SK-N-SH (cell line): ENCODE results near the gene EXOC4. TPM values are rescaled to one million over a fixed set of nuclear protein-coding genes. Genes with fewer than 3 reads are reported as not detected.

ENCODE experiments used
- CTCF ChIA-PET: fragments of 300-600, 350-600 bp; formaldehyde crosslinking; extraction: SDS; loops from one replicate; lab custom pipeline; 2021; lab: Yijun Ruan, JAX
- POLR2A ChIA-PET: fragments of 350-600 bp; sonication (Branson Sonifier 250); formaldehyde crosslinking; extraction: SDS; loops from one replicate; lab custom pipeline; 2020; ENCODE audit warnings: antibody characterized with exemption, inconsistent platforms; lab: Yijun Ruan, JAX
- DNase-seq: peaks from one replicate; pipeline ENCODE4 v3.0.0; 2012
- H2AFZ ChIP-seq: fragments of 200-600 bp; sonication (generic); 2 replicates; pipeline ENCODE4 v1.8.1; 2016; ENCODE audit warnings: antibody characterized with exemption, mild to moderate bottlenecking, low read depth
- H3F3A ChIP-seq: fragments of 200-600 bp; sonication (generic); replicated peaks from 2 replicates; pipeline ENCODE3; 2016; ENCODE audit warnings: antibody characterized with exemption, mild to moderate bottlenecking; ENCODE audit not compliant: insufficient read depth
- H3K27ac ChIP-seq, 2 experiments: fragments of 200-500 bp in 1 of 2; fragments of 200-600 bp in 1 of 2; sonication (Bioruptor generic) in 1 of 2; sonication (generic), shearing (Covaris generic) in 1 of 2; 2 replicates each; pipeline versions ENCODE4 v1.5.1 to v1.6.1; 2014 to 2016; ENCODE audit warnings: low read depth in 2 of 2, inconsistent platforms in 1 of 2, low read length in 1 of 2, mild to moderate bottlenecking in 1 of 2, mixed read lengths in 1 of 2
- H3K27me3 ChIP-seq: fragments of 200-600 bp; sonication (generic), shearing (Covaris generic); 2 replicates; pipeline ENCODE4 v1.6.1; 2016; ENCODE audit warnings: mixed run types; ENCODE audit not compliant: insufficient read depth
- H3K36me3 ChIP-seq, 2 experiments: fragments of 200-500 bp in 1 of 2; fragments of 200-600 bp in 1 of 2; sonication (Bioruptor generic) in 1 of 2; sonication (generic) in 1 of 2; replicated peaks in 1 of 2; 2 replicates each; pipeline versions ENCODE3 to v1.5.1; 2014 to 2016; ENCODE audit warnings: low read length in 1 of 2, mild to moderate bottlenecking in 1 of 2; ENCODE audit not compliant: insufficient read depth in 2 of 2, control insufficient read depth in 1 of 2
- H3K4me1 ChIP-seq, 2 experiments: fragments of 200-500 bp in 1 of 2; fragments of 200-600 bp in 1 of 2; sonication (Bioruptor generic) in 1 of 2; sonication (generic), shearing (Covaris generic) in 1 of 2; 2 replicates each; pipeline versions ENCODE4 v1.5.1 to v1.6.1; 2014 to 2016; ENCODE audit warnings: low read depth in 1 of 2, low read length in 1 of 2, mixed run types in 1 of 2; ENCODE audit not compliant: insufficient read depth in 2 of 2, control insufficient read depth in 1 of 2
- H3K4me2 ChIP-seq: fragments of 200-600 bp; sonication (generic), shearing (Covaris generic); 2 replicates; pipeline ENCODE4 v1.6.1; 2017; ENCODE audit warnings: mixed run types
- H3K4me3 ChIP-seq, 2 experiments: fragments of 200-500 bp in 1 of 2; fragments of 200-600 bp in 1 of 2; sonication (Bioruptor generic) in 1 of 2; sonication (generic), shearing (Covaris generic) in 1 of 2; 2 replicates each; pipeline versions ENCODE4 v1.5.1 to v1.8.1; 2014 to 2016; ENCODE audit warnings: low read depth in 2 of 2, inconsistent platforms in 1 of 2, low read length in 1 of 2, mild to moderate bottlenecking in 1 of 2, mixed read lengths in 1 of 2, moderate library complexity in 1 of 2
- H3K79me2 ChIP-seq: fragments of 200-600 bp; sonication (generic); 2 replicates; pipeline ENCODE4 v1.8.1; 2017; ENCODE audit warnings: mild to moderate bottlenecking; ENCODE audit not compliant: insufficient read depth
- H3K9ac ChIP-seq: fragments of 200-600 bp; sonication (generic); 2 replicates; pipeline ENCODE4 v1.6.1; 2017; ENCODE audit warnings: mixed run types
- H3K9me2 ChIP-seq: fragments of 200-600 bp; sonication (generic); 2 replicates; pipeline ENCODE4 v1.6.1; 2017; ENCODE audit warnings: mixed run types
- H3K9me3 ChIP-seq: fragments of 200-600 bp; sonication (generic); 2 replicates; pipeline ENCODE4 v1.6.1; 2017; ENCODE audit warnings: mixed run types, mild to moderate bottlenecking, moderate library complexity
- H4K20me1 ChIP-seq: fragments of 200-600 bp; sonication (generic); 2 replicates; pipeline ENCODE4 v1.6.1; 2017; ENCODE audit warnings: mild to moderate bottlenecking, mixed run types; ENCODE audit not compliant: insufficient read depth
- CHD2 ChIP-seq: fragments of 150-350 bp; IDR thresholded peaks from 2 replicates; pipeline ENCODE4 v1.6.1; 2018; ENCODE audit warnings: low read length; ENCODE audit not compliant: partially characterized antibody
- FOXJ3 ChIP-seq: sonication (generic); formaldehyde crosslinking; IDR thresholded peaks from 2 replicates; pipeline ENCODE4 v1.5.1; 2020; ENCODE audit warnings: mild to moderate bottlenecking, missing genetic modification reagents
- FOXM1 ChIP-seq: IDR thresholded peaks from 2 replicates; pipeline ENCODE4 v1.4.0; 2012; ENCODE audit warnings: low read depth, mild to moderate bottlenecking
- GABPA ChIP-seq: IDR thresholded peaks from 2 replicates; pipeline ENCODE4 v1.4.0; 2012; ENCODE audit warnings: low read depth, mild to moderate bottlenecking
- GATA2 ChIP-seq: sonication (generic); formaldehyde crosslinking; IDR thresholded peaks from 2 replicates; pipeline ENCODE4 v1.5.0; 2020; ENCODE audit warnings: mild to moderate bottlenecking, missing genetic modification reagents
- JUND ChIP-seq: IDR thresholded peaks from 2 replicates; pipeline ENCODE4 v1.4.0; 2012
- NFIC ChIP-seq: IDR thresholded peaks from 2 replicates; pipeline ENCODE4 v1.4.0; 2012; ENCODE audit warnings: borderline replicate concordance
- POLR2AphosphoS5 ChIP-seq: IDR thresholded peaks from 2 replicates; pipeline ENCODE4 v1.6.1; 2012; ENCODE audit warnings: low read depth, low read length
- RAD21 ChIP-seq: IDR thresholded peaks from 2 replicates; pipeline ENCODE4 v1.6.1; 2012; ENCODE audit warnings: mild to moderate bottlenecking, low read length
- RXRA ChIP-seq: IDR thresholded peaks from 2 replicates; pipeline ENCODE4 v1.4.0; 2012; ENCODE audit warnings: low read depth, mild to moderate bottlenecking, borderline replicate concordance
- TEAD4 ChIP-seq: IDR thresholded peaks from 2 replicates; pipeline ENCODE4 v1.4.0; 2012; ENCODE audit warnings: mild to moderate bottlenecking, borderline replicate concordance; ENCODE audit not compliant: insufficient read depth
- YY1 ChIP-seq: IDR thresholded peaks from 2 replicates; pipeline ENCODE4 v1.4.0; 2012; ENCODE audit warnings: low read depth, mild to moderate bottlenecking
- WGBS: methylation state at CpG from one replicate; pipeline ENCODE4 v1.1.6; 2017; ENCODE audit warnings: low lambda C conversion rate; 5-methylcytosine and 5-hydroxymethylcytosine counted together
- polyA plus RNA-seq, 3 experiments: library from polyadenylated mRNA; depleted of rRNA; stranded (reverse); fragments of >200 nt; gene quantifications; 2 replicates each; pipeline ENCODE4 v1.2.3, GENCODE V29; 2012
- TF ChIP-seq, protein P1 (sequence below): IDR thresholded peaks from 2 replicates; pipeline ENCODE4 v1.6.1; 2012; ENCODE audit warnings: mild to moderate bottlenecking, low read depth, low read length, moderate library complexity
- TF ChIP-seq, protein P2 (sequence below): fragments of 150-350 bp; IDR thresholded peaks from 2 replicates; pipeline ENCODE4 v1.6.1; 2016; ENCODE audit warnings: mild to moderate bottlenecking, low read depth, low read length
- TF ChIP-seq, protein P3 (sequence below): fragments of 200-600 bp; sonication (generic); IDR thresholded peaks from 2 replicates; pipeline ENCODE4 v1.6.1; 2017; ENCODE audit warnings: antibody characterized with exemption, mild to moderate bottlenecking, moderate library complexity

Gene EXOC4
- polyA plus RNA-seq, 1 of the 3 experiments (the other 2 are of a cell fraction), result 37.3 TPM

GRCh38 chr7:133549633-133550032 lies 296.8 kb downstream of the EXOC4 start:
- CTCF ChIA-PET, result no interaction called here
- DNase-seq, result no peak

GRCh38 chr7:133550145-133550544 lies 297.3 kb downstream of the EXOC4 start:
- no peaks in the 10 kb centered on the region for H3K79me2 ChIP-seq
- peak overlapping the region in 1 of 2 experiments; percentile 100; a peak in 2 of 4 replicates for H3K27ac ChIP-seq
- no peaks in the 10 kb centered on the region for H3F3A ChIP-seq
- H3K4me1 ChIP-seq, result peaks cover 0 to 29% of the 10 kb centered on the region in 2 experiments; a peak in 2 of 4 replicates
- H3K9ac ChIP-seq, result no peak overlapping the region
- POLR2A ChIA-PET, result no interaction called here
- 95% methylated on average over 3 of the region's 3 CpGs for WGBS
- no peak overlapping the region for H2AFZ ChIP-seq
- H3K36me3 ChIP-seq, result peaks cover 0 to 8% of the 10 kb centered on the region in 2 experiments
- no peaks in the 10 kb centered on the region for H4K20me1 ChIP-seq
- TF ChIP-seq, protein P1, sequence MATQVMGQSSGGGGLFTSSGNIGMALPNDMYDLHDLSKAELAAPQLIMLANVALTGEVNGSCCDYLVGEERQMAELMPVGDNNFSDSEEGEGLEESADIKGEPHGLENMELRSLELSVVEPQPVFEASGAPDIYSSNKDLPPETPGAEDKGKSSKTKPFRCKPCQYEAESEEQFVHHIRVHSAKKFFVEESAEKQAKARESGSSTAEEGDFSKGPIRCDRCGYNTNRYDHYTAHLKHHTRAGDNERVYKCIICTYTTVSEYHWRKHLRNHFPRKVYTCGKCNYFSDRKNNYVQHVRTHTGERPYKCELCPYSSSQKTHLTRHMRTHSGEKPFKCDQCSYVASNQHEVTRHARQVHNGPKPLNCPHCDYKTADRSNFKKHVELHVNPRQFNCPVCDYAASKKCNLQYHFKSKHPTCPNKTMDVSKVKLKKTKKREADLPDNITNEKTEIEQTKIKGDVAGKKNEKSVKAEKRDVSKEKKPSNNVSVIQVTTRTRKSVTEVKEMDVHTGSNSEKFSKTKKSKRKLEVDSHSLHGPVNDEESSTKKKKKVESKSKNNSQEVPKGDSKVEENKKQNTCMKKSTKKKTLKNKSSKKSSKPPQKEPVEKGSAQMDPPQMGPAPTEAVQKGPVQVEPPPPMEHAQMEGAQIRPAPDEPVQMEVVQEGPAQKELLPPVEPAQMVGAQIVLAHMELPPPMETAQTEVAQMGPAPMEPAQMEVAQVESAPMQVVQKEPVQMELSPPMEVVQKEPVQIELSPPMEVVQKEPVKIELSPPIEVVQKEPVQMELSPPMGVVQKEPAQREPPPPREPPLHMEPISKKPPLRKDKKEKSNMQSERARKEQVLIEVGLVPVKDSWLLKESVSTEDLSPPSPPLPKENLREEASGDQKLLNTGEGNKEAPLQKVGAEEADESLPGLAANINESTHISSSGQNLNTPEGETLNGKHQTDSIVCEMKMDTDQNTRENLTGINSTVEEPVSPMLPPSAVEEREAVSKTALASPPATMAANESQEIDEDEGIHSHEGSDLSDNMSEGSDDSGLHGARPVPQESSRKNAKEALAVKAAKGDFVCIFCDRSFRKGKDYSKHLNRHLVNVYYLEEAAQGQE, result no peak
- TF ChIP-seq FOXM1 (no peak), GABPA (no peak), GATA2 (CRISPR knock-in tag) (no peak), JUND (no peak), YY1 (no peak), FOXJ3 (no peak), RAD21 (no peak), POLR2AphosphoS5 (no peak), NFIC (no peak)
- H3K9me2 ChIP-seq, result no peaks in the 10 kb centered on the region
- H3K4me2 ChIP-seq, result no peak overlapping the region
- H3K9me3 ChIP-seq, result no peaks in the 10 kb centered on the region
- DNase-seq, result no peak
- no peak overlapping the region for H3K4me3 ChIP-seq
- CTCF ChIA-PET, result no interaction called here
- H3K27me3 ChIP-seq, result no peaks in the 10 kb centered on the region

More at GRCh38 chr7:133549633-133550032, 296.8 kb downstream of the EXOC4 start:
- H3K79me2 ChIP-seq, result no peaks in the 10 kb centered on the region
- no peaks in the 10 kb centered on the region for H3K9me2 ChIP-seq
- H3K27me3 ChIP-seq, result no peaks in the 10 kb centered on the region
- H3K27ac ChIP-seq, result peak overlapping the region in 1 of 2 experiments; percentile 100; a peak in 2 of 4 replicates
- H3K9ac ChIP-seq, result no peak overlapping the region
- POLR2A ChIA-PET, result no interaction called here
- no peak overlapping the region for H2AFZ ChIP-seq
- 87% methylated on average over 1 of the region's 1 CpG for WGBS
- H3K4me3 ChIP-seq, result no peak overlapping the region
- peaks cover 0 to 29% of the 10 kb centered on the region in 2 experiments; a peak in 2 of 4 replicates for H3K4me1 ChIP-seq
- no peaks in the 10 kb centered on the region for H3K9me3 ChIP-seq
- H4K20me1 ChIP-seq, result no peaks in the 10 kb centered on the region
- H3F3A ChIP-seq, result no peaks in the 10 kb centered on the region
- peaks cover 0 to 5% of the 10 kb centered on the region in 2 experiments for H3K36me3 ChIP-seq
- H3K4me2 ChIP-seq, result no peak overlapping the region
- TF ChIP-seq, protein P2, sequence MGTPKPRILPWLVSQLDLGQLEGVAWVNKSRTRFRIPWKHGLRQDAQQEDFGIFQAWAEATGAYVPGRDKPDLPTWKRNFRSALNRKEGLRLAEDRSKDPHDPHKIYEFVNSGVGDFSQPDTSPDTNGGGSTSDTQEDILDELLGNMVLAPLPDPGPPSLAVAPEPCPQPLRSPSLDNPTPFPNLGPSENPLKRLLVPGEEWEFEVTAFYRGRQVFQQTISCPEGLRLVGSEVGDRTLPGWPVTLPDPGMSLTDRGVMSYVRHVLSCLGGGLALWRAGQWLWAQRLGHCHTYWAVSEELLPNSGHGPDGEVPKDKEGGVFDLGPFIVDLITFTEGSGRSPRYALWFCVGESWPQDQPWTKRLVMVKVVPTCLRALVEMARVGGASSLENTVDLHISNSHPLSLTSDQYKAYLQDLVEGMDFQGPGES, result no peak
- TF ChIP-seq, protein P3, sequence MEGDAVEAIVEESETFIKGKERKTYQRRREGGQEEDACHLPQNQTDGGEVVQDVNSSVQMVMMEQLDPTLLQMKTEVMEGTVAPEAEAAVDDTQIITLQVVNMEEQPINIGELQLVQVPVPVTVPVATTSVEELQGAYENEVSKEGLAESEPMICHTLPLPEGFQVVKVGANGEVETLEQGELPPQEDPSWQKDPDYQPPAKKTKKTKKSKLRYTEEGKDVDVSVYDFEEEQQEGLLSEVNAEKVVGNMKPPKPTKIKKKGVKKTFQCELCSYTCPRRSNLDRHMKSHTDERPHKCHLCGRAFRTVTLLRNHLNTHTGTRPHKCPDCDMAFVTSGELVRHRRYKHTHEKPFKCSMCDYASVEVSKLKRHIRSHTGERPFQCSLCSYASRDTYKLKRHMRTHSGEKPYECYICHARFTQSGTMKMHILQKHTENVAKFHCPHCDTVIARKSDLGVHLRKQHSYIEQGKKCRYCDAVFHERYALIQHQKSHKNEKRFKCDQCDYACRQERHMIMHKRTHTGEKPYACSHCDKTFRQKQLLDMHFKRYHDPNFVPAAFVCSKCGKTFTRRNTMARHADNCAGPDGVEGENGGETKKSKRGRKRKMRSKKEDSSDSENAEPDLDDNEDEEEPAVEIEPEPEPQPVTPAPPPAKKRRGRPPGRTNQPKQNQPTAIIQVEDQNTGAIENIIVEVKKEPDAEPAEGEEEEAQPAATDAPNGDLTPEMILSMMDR, result no peak
- no peak for TF ChIP-seq TEAD4
- no peak for TF ChIP-seq RXRA
- no peak for TF ChIP-seq CHD2
